ENCODE measurements around the gene SRGAP3. TPM values are rescaled to one million over a fixed set of nuclear protein-coding genes. Genes with fewer than 3 reads are reported as not detected.

Gene SRGAP3
- polyA plus RNA-seq, 3 donors: 0.27 to 1.3 (median 0.87) TPM

- TF ChIP-seq, protein P1, sequence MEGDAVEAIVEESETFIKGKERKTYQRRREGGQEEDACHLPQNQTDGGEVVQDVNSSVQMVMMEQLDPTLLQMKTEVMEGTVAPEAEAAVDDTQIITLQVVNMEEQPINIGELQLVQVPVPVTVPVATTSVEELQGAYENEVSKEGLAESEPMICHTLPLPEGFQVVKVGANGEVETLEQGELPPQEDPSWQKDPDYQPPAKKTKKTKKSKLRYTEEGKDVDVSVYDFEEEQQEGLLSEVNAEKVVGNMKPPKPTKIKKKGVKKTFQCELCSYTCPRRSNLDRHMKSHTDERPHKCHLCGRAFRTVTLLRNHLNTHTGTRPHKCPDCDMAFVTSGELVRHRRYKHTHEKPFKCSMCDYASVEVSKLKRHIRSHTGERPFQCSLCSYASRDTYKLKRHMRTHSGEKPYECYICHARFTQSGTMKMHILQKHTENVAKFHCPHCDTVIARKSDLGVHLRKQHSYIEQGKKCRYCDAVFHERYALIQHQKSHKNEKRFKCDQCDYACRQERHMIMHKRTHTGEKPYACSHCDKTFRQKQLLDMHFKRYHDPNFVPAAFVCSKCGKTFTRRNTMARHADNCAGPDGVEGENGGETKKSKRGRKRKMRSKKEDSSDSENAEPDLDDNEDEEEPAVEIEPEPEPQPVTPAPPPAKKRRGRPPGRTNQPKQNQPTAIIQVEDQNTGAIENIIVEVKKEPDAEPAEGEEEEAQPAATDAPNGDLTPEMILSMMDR (IDR thresholded peaks at IDR 0.05): no peak
- no CpG with 5 or more reads among the region's 4 CpGs for WGBS (ENCODE audit: insufficient coverage)
- H3K9ac ChIP-seq (ENCODE audit: insufficient read depth, low read length, poor library complexity, severe bottlenecking): no peak overlapping the region
- no peak overlapping the region for H3K27ac ChIP-seq (ENCODE audit: low read depth in 1 of 2, low read length in 2 of 2)
- peaks cover 0 to 2% (median 0%) of the 10 kb centered on the region in 3 donors for H3K27me3 Mint-ChIP-seq (ENCODE audit: low read depth in 3 of 3)
- no peaks in the 10 kb centered on the region for H3K4me1 Mint-ChIP-seq
- H3K79me2 ChIP-seq (ENCODE audit: insufficient read depth, low read length): no peaks in the 10 kb centered on the region
- H3K27me3 ChIP-seq (ENCODE audit: control insufficient read depth in 2 of 2, insufficient read depth in 2 of 2, low read length in 2 of 2): no peaks in the 10 kb centered on the region
- no peaks in the 10 kb centered on the region for H3K4me1 ChIP-seq (ENCODE audit: control insufficient read depth in 1 of 2, insufficient read depth in 2 of 2, low read length in 2 of 2)
- no peak overlapping the region for H3K4me3 Mint-ChIP-seq
- no peak overlapping the region for H3K27ac Mint-ChIP-seq
- peaks cover 0 to 12% (median 8%) of the 10 kb centered on the region in 7 donors for H3K9me3 Mint-ChIP-seq
- intact Hi-C loops (cut with micrococcal nuclease): no loop called here
- no peaks in the 10 kb centered on the region for H3K9me3 ChIP-seq (replicated peaks in 1 of 2; ENCODE audit: control insufficient read depth in 1 of 2, insufficient read depth in 1 of 2, low read length in 2 of 2)
- H3K36me3 Mint-ChIP-seq: peaks cover 62 to 65% of the 10 kb centered on the region in 2 donors
- no peaks in the 10 kb centered on the region for H4K20me1 ChIP-seq (ENCODE audit: insufficient read depth, low read length)
- no peak overlapping the region for H3K4me2 ChIP-seq (replicated peaks; ENCODE audit: extremely low read depth, low read length, poor library complexity, severe bottlenecking)
- H3K4me3 ChIP-seq (replicated peaks in 1 of 3; ENCODE audit: low read depth in 2 of 3, low read length in 3 of 3): no peak overlapping the region
- H2AFZ ChIP-seq (ENCODE audit: insufficient read depth, low read depth, low read length, poor library complexity, severe bottlenecking): no peak overlapping the region
- H3K36me3 ChIP-seq (replicated peaks in 1 of 2; ENCODE audit: control insufficient read depth in 1 of 2, insufficient read depth in 2 of 2, low read length in 2 of 2): peaks cover 22 to 89% of the 10 kb centered on the region in 2 donors
- DNase-seq: no peak
Measured at GRCh38 chr3:8942115-8942514, 307.3 kb downstream of the SRGAP3 start.

- Histone ChIP-seq H4K20me1 (ENCODE audit: insufficient read depth, low read length) (no peaks in the 10 kb centered on the region), H3K27ac (ENCODE audit: low read depth in 1 of 2, low read length in 2 of 2) (no peak overlapping the region), H3K36me3 (replicated peaks in 1 of 2; ENCODE audit: control insufficient read depth in 1 of 2, insufficient read depth in 2 of 2, low read length in 2 of 2) (peaks cover 20 to 84% of the 10 kb centered on the region in 2 donors), H3K4me1 (ENCODE audit: control insufficient read depth in 1 of 2, insufficient read depth in 2 of 2, low read length in 2 of 2) (no peaks in the 10 kb centered on the region), H3K4me2 (replicated peaks; ENCODE audit: extremely low read depth, low read length, poor library complexity, severe bottlenecking) (no peak overlapping the region), H3K9me3 (replicated peaks in 1 of 2; ENCODE audit: control insufficient read depth in 1 of 2, insufficient read depth in 1 of 2, low read length in 2 of 2) (no peaks in the 10 kb centered on the region), H2AFZ (ENCODE audit: insufficient read depth, low read depth, low read length, poor library complexity, severe bottlenecking) (no peak overlapping the region), H3K27me3 (ENCODE audit: control insufficient read depth in 2 of 2, insufficient read depth in 2 of 2, low read length in 2 of 2) (no peaks in the 10 kb centered on the region), H3K4me3 (replicated peaks in 1 of 3; ENCODE audit: low read depth in 2 of 3, low read length in 3 of 3) (no peak overlapping the region), H3K9ac (ENCODE audit: insufficient read depth, low read length, poor library complexity, severe bottlenecking) (no peak overlapping the region), H3K79me2 (ENCODE audit: insufficient read depth, low read length) (no peaks in the 10 kb centered on the region)
- TF ChIP-seq, protein P1 (IDR thresholded peaks at IDR 0.05): peak; percentile 18
- intact Hi-C loops (cut with micrococcal nuclease): no loop called here
- peaks cover 0 to 5% (median 0%) of the 10 kb centered on the region in 7 donors for H3K9me3 Mint-ChIP-seq
- no CpG with 5 or more reads among the region's 1 CpG for WGBS (ENCODE audit: insufficient coverage)
- no peaks in the 10 kb centered on the region for H3K4me1 Mint-ChIP-seq
- peaks cover 51 to 59% of the 10 kb centered on the region in 2 donors for H3K36me3 Mint-ChIP-seq
- H3K4me3 Mint-ChIP-seq: no peak overlapping the region
- no peaks in the 10 kb centered on the region for H3K27me3 Mint-ChIP-seq (ENCODE audit: low read depth in 3 of 3)
- DNase-seq: no peak
- peak overlapping the region in 1 of 7 donors; percentile 7 for H3K27ac Mint-ChIP-seq
Measured at GRCh38 chr3:8938021-8938420, 311.4 kb downstream of the SRGAP3 start.

All from CD14-positive monocyte (primary cell).